ENCODE measurements around the gene ZBTB9. TPM values are rescaled to one million over a fixed set of nuclear protein-coding genes. Genes with fewer than 3 reads are reported as not detected.
"Not testable (repeated sequence)": the region's sequence is repeated elsewhere in the genome, so short reads cannot be mapped to it uniquely, and the experiment has no call there.

The ZBTB9 gene
- total RNA-seq, 4 donors from 2014 or later = 1.7 to 3.5 (median 3.0) TPM

GRCh38 chr6:33467091-33467490 lies 12.7 kb downstream of the ZBTB9 start:
- WGBS = 82% methylated on average over 7 of the region's 7 CpGs
- no peak for TF ChIP-seq POLR2AphosphoS5 (IDR thresholded peaks at IDR 0.05)
- TF ChIP-seq POLR2A (IDR thresholded peaks at IDR 0.05; ENCODE audit: low read depth) = no peak
- H3K4me1 ChIP-seq = no peaks in the 10 kb centered on the region
- H3K4me3 ChIP-seq = no peak overlapping the region
- intact Hi-C loops (cut with DNase I) = no loop called here
- no peak for DNase-seq (ENCODE audit: extremely low spot score)
- H3K27ac ChIP-seq (replicated peaks in 1 of 4) = no peak overlapping the region
- H3K27me3 ChIP-seq = no peaks in the 10 kb centered on the region
- H3K36me3 ChIP-seq = no peaks in the 10 kb centered on the region
- H3K9me3 ChIP-seq = no peaks in the 10 kb centered on the region

GRCh38 chr6:33469661-33470060 lies 15.3 kb downstream of the ZBTB9 start:
- intact Hi-C loops (cut with DNase I) = no loop called here
- H3K9me3 ChIP-seq = no peaks in the 10 kb centered on the region

GRCh38 chr6:33477864-33478263 lies 23.5 kb downstream of the ZBTB9 start:
- Histone ChIP-seq H3K4me1 (no peaks in the 10 kb centered on the region), H3K4me3 (no peak overlapping the region), H3K36me3 (no peaks in the 10 kb centered on the region), H3K27ac (replicated peaks in 1 of 4) (no peak overlapping the region), H3K27me3 (peaks cover 0 to 8% (median 0%) of the 10 kb centered on the region in 4 donors), H3K9me3 (no peaks in the 10 kb centered on the region)
- WGBS = 75% methylated on average over 3 of the region's 3 CpGs
- TF ChIP-seq CTCF (IDR thresholded peaks at IDR 0.05) (no peak), POLR2A (IDR thresholded peaks at IDR 0.05; ENCODE audit: low read depth) (no peak), POLR2AphosphoS5 (IDR thresholded peaks at IDR 0.05) (no peak), EP300 (IDR thresholded peaks at IDR 0.05) (no peak)
- intact Hi-C loops (cut with DNase I) = no loop called here
- DNase-seq (ENCODE audit: extremely low spot score) = no peak

More at GRCh38 chr6:33469661-33470060, 15.3 kb downstream of the ZBTB9 start:
- Histone ChIP-seq H3K4me3 (no peak overlapping the region), H3K27me3 (peaks cover 0 to 4% (median 0%) of the 10 kb centered on the region in 4 donors), H3K27ac (replicated peaks in 1 of 4) (no peak overlapping the region), H3K36me3 (no peaks in the 10 kb centered on the region), H3K4me1 (no peaks in the 10 kb centered on the region)
- no peak for TF ChIP-seq POLR2AphosphoS5 (IDR thresholded peaks at IDR 0.05)
- TF ChIP-seq CTCF (IDR thresholded peaks at IDR 0.05) = no peak
- WGBS = 86% methylated on average over 3 of the region's 3 CpGs
- no peak for DNase-seq (ENCODE audit: extremely low spot score)

GRCh38 chr6:33481192-33481591 lies 26.8 kb downstream of the ZBTB9 start:
- Histone ChIP-seq H3K4me3 (no peak overlapping the region), H3K36me3 (no peaks in the 10 kb centered on the region), H3K9me3 (no peaks in the 10 kb centered on the region), H3K27ac (replicated peaks in 1 of 4) (no peak overlapping the region), H3K27me3 (peaks cover 0 to 7% (median 0%) of the 10 kb centered on the region in 4 donors), H3K4me1 (no peaks in the 10 kb centered on the region)
- TF ChIP-seq POLR2AphosphoS5 (IDR thresholded peaks at IDR 0.05) (no peak), EP300 (IDR thresholded peaks at IDR 0.05) (no peak), POLR2A (IDR thresholded peaks at IDR 0.05; ENCODE audit: low read depth) (no peak), CTCF (IDR thresholded peaks at IDR 0.05) (no peak)
- intact Hi-C loops (cut with DNase I) = no loop called here
- no peak for DNase-seq (ENCODE audit: extremely low spot score)
- WGBS = 69% methylated on average over 1 of the region's 1 CpG

- peaks cover 0 to 19% (median 0%) of the 10 kb centered on the region in 4 donors for H3K27me3 ChIP-seq
- H3K4me1 ChIP-seq; H3K36me3 ChIP-seq; H3K4me3 ChIP-seq; H3K9me3 ChIP-seq; H3K27ac ChIP-seq (replicated peaks in 1 of 4); intact Hi-C loops (cut with DNase I); DNase-seq (ENCODE audit: extremely low spot score): not testable (repeated sequence)
- 93% methylated on average over 5 of the region's 5 CpGs for WGBS
Observed at GRCh38 chr6:33482620-33483019, 28.2 kb downstream of the ZBTB9 start.

- DNase-seq (ENCODE audit: extremely low spot score) = no peak
- intact Hi-C loops (cut with DNase I) = no loop called here
- H3K27me3 ChIP-seq = peaks cover 0 to 24% (median 0%) of the 10 kb centered on the region in 4 donors
- H3K9me3 ChIP-seq = no peaks in the 10 kb centered on the region
- no peaks in the 10 kb centered on the region for H3K4me1 ChIP-seq
- TF ChIP-seq POLR2AphosphoS5 (IDR thresholded peaks at IDR 0.05) (no peak), EP300 (IDR thresholded peaks at IDR 0.05) (no peak), CTCF (IDR thresholded peaks at IDR 0.05) (no peak), POLR2A (IDR thresholded peaks at IDR 0.05; ENCODE audit: low read depth) (no peak)
- no peaks in the 10 kb centered on the region for H3K36me3 ChIP-seq
- no peak overlapping the region for H3K4me3 ChIP-seq
- WGBS = 60% methylated on average over 3 of the region's 3 CpGs
- H3K27ac ChIP-seq (replicated peaks in 1 of 4) = no peak overlapping the region
Observed at GRCh38 chr6:33483678-33484077, 29.3 kb downstream of the ZBTB9 start.

GRCh38 chr6:33484673-33485262 lies 30.4 kb downstream of the ZBTB9 start:
- 100% methylated on average over 3 of the region's 6 CpGs for WGBS
- intact Hi-C loops (cut with DNase I); H3K36me3 ChIP-seq: not testable (repeated sequence)

GRCh38 chr6:33485680-33486079 lies 31.3 kb downstream of the ZBTB9 start:
- H3K27ac ChIP-seq (replicated peaks in 1 of 4); H3K9me3 ChIP-seq; intact Hi-C loops (cut with DNase I); H3K4me1 ChIP-seq; H3K36me3 ChIP-seq; DNase-seq (ENCODE audit: extremely low spot score); H3K4me3 ChIP-seq: not testable (repeated sequence)
- H3K27me3 ChIP-seq = peaks cover 0 to 30% (median 0%) of the 10 kb centered on the region in 4 donors
- 85% methylated on average over 11 of the region's 25 CpGs for WGBS

More at GRCh38 chr6:33484673-33485262, 30.4 kb downstream of the ZBTB9 start:
- H3K4me3 ChIP-seq; DNase-seq (ENCODE audit: extremely low spot score); H3K4me1 ChIP-seq; H3K27ac ChIP-seq (replicated peaks in 1 of 4); H3K9me3 ChIP-seq: not testable (repeated sequence)
- peaks cover 0 to 27% (median 0%) of the 10 kb centered on the region in 4 donors for H3K27me3 ChIP-seq

Data from esophagus muscularis mucosa (tissue), 4 donors.